Panc1 (cell line): Measurements from ENCODE around the gene TMOD3. TPM values are rescaled to one million over a fixed set of nuclear protein-coding genes. Genes with fewer than 3 reads are reported as not detected.

Source experiments
- ATAC-seq: fragments of 200-7000 bp; cut with Tn5 transposase; 2 replicates; pipeline ENCODE4 v1.9.1; 2020; ENCODE audit warnings: mild to moderate bottlenecking, moderate library complexity
- BruUV-seq: library from RNA; stranded (reverse); fragments of 400-500 nt; replicated peaks from 2 replicates; lab custom pipeline; 2021; lab: Mats Ljungman, UMichigan
- CTCF ChIA-PET: fragments of 300-600 bp; sonication (Branson Sonifier 250); formaldehyde crosslinking; loops from one replicate; lab custom pipeline; 2022; ENCODE audit warnings: antibody characterized with exemption; lab: Charles Lee
- POLR2A ChIA-PET: fragments of 300-600 bp; sonication (Branson Sonifier 250); formaldehyde crosslinking; loops from one replicate; lab custom pipeline; 2022; ENCODE audit warnings: antibody characterized with exemption; lab: Charles Lee
- DNase-seq: peaks from one replicate; pipeline ENCODE4 v3.0.0-alpha.2; 2010; ENCODE audit warnings: low read depth, low spot score
- H3K27ac ChIP-seq: 2 replicates; pipeline ENCODE4 v1.5.1; 2011; ENCODE audit warnings: mild to moderate bottlenecking, low read length, inconsistent platforms
- H3K27me3 ChIP-seq: fragments of 200-500 bp; sonication (Bioruptor generic); 2 replicates; pipeline ENCODE4 v1.6.0; 2014; ENCODE audit warnings: low read length, inconsistent platforms; ENCODE audit not compliant: control insufficient read depth, insufficient read depth
- H3K36me3 ChIP-seq: fragments of 200-500 bp; sonication (Bioruptor generic); 2 replicates; pipeline ENCODE4 v1.5.1; 2014; ENCODE audit warnings: inconsistent platforms, mild to moderate bottlenecking, low read length, moderate library complexity; ENCODE audit not compliant: control insufficient read depth, insufficient read depth
- H3K4me1 ChIP-seq: 2 replicates; pipeline ENCODE4 v1.5.1; 2011; ENCODE audit warnings: inconsistent platforms, mild to moderate bottlenecking, low read length, moderate library complexity; ENCODE audit not compliant: control insufficient read depth, insufficient read depth
- H3K4me3 ChIP-seq, 2 experiments: 2 replicates each; pipeline ENCODE4 v1.5.1; 2011 to 2012; ENCODE audit warnings: low read depth in 2 of 2, low read length in 2 of 2, mild to moderate bottlenecking in 2 of 2, inconsistent platforms in 1 of 2, moderate library complexity in 1 of 2
- H3K9me3 ChIP-seq: fragments of 200-500 bp; sonication (Bioruptor generic); 2 replicates; pipeline ENCODE4 v1.5.1; 2014; ENCODE audit warnings: low read depth, mild to moderate bottlenecking, inconsistent platforms, low read length, moderate library complexity; ENCODE audit not compliant: control insufficient read depth, insufficient read depth
- POLR2AphosphoS5 ChIP-seq: IDR thresholded peaks from 2 replicates; pipeline ENCODE4 v1.6.1; 2012; ENCODE audit warnings: mild to moderate bottlenecking, low read depth, low read length, moderate library complexity
- SIN3A ChIP-seq: IDR thresholded peaks from 2 replicates; pipeline ENCODE4 v1.6.1; 2012; ENCODE audit warnings: low read depth, mild to moderate bottlenecking, low read length, moderate library complexity, borderline replicate concordance; ENCODE audit not compliant: insufficient read depth
- TCF7L2 ChIP-seq: IDR thresholded peaks from 2 replicates; pipeline ENCODE4 v1.6.1; 2011; ENCODE audit warnings: mild to moderate bottlenecking, low read depth, low read length, inconsistent platforms
- in situ Hi-C: cut with HindIII; loops from 2 replicates; pipeline ENCODE4 v1.10.0; 2016; ENCODE audit warnings: low sequenced_read_pairs, low pct_unique_long_range_greater_than_20kb
- intact Hi-C: fragments of 100-400 bp; cut with micrococcal nuclease; formaldehyde crosslinking; loops from one replicate; pipeline ENCODE4 v1.10.0; 2022; ENCODE audit not compliant: unreplicated experiment
- total RNA-seq: library from RNA; stranded (reverse); gene quantifications from one replicate; pipeline ENCODE4 v1.2.1, GENCODE V29; 2021; ENCODE audit not compliant: unreplicated experiment
- TF ChIP-seq, protein P1 (sequence below), 2 experiments: IDR thresholded peaks; 2 replicates each; pipeline ENCODE4 v1.6.1; 2011 to 2012; ENCODE audit warnings: low read depth in 2 of 2, control low read depth in 1 of 2, low read length in 1 of 2, mild to moderate bottlenecking in 1 of 2, moderate library complexity in 1 of 2; ENCODE audit not compliant: insufficient read depth in 1 of 2
- TF ChIP-seq, protein P2 (sequence below): fragments of 450-650 bp; IDR thresholded peaks from 2 replicates; pipeline ENCODE4 v1.5.1; 2017; ENCODE audit warnings: mild to moderate bottlenecking

Gene TMOD3
- total RNA-seq, 1 experiment from 2014 or later: 53.4 TPM

DNA sequence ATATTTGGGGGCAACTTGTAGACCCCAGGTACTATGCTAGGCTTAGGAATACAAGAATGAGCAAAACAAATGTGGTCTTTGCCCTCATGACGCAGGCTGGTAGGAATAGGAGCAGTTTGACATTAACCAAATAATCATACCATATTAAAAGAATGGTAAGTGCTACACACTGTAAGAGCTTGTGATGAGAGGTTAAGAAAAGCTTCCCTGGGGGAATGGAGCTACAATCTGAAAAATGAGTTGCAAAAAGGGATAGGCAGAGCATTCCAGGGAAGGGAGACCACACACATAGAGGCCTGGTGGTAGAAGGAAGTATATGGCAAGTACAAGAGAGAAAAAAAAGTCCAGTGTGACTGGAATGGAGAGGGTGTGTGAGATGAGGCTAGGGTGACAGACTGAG lies 37.3 kb downstream of the TMOD3 start:
- Histone ChIP-seq H3K36me3 (peaks cover 14% of the 10 kb centered on the region), H3K4me1 (no peaks in the 10 kb centered on the region)
- POLR2A ChIA-PET: no interaction called here

DNA sequence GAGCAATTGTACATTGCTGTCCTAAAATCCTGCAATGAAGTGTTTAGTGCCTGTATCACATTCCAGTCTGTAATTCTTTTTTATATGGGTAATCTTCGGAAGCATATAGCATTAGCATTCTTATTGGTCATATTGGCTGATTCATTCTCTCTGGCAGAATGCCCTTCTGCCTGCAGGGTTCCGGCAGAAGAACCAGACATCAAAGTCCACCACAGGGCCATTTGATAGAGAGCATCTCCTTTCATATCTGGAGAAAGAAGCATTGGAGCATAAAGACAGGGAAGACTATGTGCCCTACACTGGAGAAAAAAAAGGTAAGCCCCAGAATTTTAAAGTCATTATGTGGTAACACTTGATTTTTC lies 39.6 kb downstream of the TMOD3 start:
- no peak for DNase-seq
- intact Hi-C loops: no loop called here
- ChIA-PET POLR2A (no interaction called here), CTCF (no interaction called here)
- Histone ChIP-seq H3K36me3 (peaks cover 11% of the 10 kb centered on the region; the same call in 1 of the 2 replicates), H3K4me1 (peaks cover 3% of the 10 kb centered on the region; the same call in 1 of the 2 replicates), H3K9me3 (no peaks in the 10 kb centered on the region), H3K4me3 (no peak overlapping the region), H3K27me3 (no peaks in the 10 kb centered on the region), H3K27ac (no peak overlapping the region)
- ATAC-seq: no peak
- in situ Hi-C loops: no loop called here
- no TSS peak for BruUV-seq
- TF ChIP-seq SIN3A: no peak
- TF ChIP-seq, protein P1, sequence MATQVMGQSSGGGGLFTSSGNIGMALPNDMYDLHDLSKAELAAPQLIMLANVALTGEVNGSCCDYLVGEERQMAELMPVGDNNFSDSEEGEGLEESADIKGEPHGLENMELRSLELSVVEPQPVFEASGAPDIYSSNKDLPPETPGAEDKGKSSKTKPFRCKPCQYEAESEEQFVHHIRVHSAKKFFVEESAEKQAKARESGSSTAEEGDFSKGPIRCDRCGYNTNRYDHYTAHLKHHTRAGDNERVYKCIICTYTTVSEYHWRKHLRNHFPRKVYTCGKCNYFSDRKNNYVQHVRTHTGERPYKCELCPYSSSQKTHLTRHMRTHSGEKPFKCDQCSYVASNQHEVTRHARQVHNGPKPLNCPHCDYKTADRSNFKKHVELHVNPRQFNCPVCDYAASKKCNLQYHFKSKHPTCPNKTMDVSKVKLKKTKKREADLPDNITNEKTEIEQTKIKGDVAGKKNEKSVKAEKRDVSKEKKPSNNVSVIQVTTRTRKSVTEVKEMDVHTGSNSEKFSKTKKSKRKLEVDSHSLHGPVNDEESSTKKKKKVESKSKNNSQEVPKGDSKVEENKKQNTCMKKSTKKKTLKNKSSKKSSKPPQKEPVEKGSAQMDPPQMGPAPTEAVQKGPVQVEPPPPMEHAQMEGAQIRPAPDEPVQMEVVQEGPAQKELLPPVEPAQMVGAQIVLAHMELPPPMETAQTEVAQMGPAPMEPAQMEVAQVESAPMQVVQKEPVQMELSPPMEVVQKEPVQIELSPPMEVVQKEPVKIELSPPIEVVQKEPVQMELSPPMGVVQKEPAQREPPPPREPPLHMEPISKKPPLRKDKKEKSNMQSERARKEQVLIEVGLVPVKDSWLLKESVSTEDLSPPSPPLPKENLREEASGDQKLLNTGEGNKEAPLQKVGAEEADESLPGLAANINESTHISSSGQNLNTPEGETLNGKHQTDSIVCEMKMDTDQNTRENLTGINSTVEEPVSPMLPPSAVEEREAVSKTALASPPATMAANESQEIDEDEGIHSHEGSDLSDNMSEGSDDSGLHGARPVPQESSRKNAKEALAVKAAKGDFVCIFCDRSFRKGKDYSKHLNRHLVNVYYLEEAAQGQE (IDR thresholded peaks at IDR 0.05; ENCODE audit: insufficient read depth in 1 of 2, low read depth in 2 of 2, low read length in 1 of 2): no peak
- no peak for TF ChIP-seq TCF7L2
- TF ChIP-seq POLR2AphosphoS5: no peak
- TF ChIP-seq, protein P2, sequence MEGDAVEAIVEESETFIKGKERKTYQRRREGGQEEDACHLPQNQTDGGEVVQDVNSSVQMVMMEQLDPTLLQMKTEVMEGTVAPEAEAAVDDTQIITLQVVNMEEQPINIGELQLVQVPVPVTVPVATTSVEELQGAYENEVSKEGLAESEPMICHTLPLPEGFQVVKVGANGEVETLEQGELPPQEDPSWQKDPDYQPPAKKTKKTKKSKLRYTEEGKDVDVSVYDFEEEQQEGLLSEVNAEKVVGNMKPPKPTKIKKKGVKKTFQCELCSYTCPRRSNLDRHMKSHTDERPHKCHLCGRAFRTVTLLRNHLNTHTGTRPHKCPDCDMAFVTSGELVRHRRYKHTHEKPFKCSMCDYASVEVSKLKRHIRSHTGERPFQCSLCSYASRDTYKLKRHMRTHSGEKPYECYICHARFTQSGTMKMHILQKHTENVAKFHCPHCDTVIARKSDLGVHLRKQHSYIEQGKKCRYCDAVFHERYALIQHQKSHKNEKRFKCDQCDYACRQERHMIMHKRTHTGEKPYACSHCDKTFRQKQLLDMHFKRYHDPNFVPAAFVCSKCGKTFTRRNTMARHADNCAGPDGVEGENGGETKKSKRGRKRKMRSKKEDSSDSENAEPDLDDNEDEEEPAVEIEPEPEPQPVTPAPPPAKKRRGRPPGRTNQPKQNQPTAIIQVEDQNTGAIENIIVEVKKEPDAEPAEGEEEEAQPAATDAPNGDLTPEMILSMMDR: no peak

More for the DNA sequence above, 37.3 kb downstream of the TMOD3 start:
- intact Hi-C loops: no loop called here
- no peak for TF ChIP-seq SIN3A
- no peak for TF ChIP-seq TCF7L2
- TF ChIP-seq POLR2AphosphoS5: no peak
- TF ChIP-seq, protein P2: no peak
- TF ChIP-seq, protein P1 (IDR thresholded peaks at IDR 0.05; ENCODE audit: insufficient read depth in 1 of 2, low read depth in 2 of 2, low read length in 1 of 2): no peak
- BruUV-seq: no TSS peak
- H3K27ac ChIP-seq: no peak overlapping the region
- CTCF ChIA-PET: no interaction called here
- no peaks in the 10 kb centered on the region for H3K9me3 ChIP-seq
- no peak for ATAC-seq
- no peak overlapping the region for H3K4me3 ChIP-seq
- DNase-seq: no peak
- in situ Hi-C loops: no loop called here
- H3K27me3 ChIP-seq: no peaks in the 10 kb centered on the region
